GM23248 (cell line): Measurements from ENCODE around the gene NACA2. TPM values are rescaled to one million over a fixed set of nuclear protein-coding genes. Genes with fewer than 3 reads are reported as not detected.

Experiments
- DNase-seq: peaks from one replicate; pipeline ENCODE4 v3.0.0-alpha.2; 2015
- H2AFZ ChIP-seq: fragments of 200-600 bp; sonication (generic); 2 replicates; pipeline ENCODE4 v1.6.1; 2016; ENCODE audit warnings: antibody characterized with exemption
- H3F3A ChIP-seq: fragments of 200-600 bp; sonication (generic); 2 replicates; pipeline ENCODE4 v1.6.1; 2016; ENCODE audit warnings: mild to moderate bottlenecking, antibody characterized with exemption, mixed run types; ENCODE audit not compliant: insufficient read depth
- H3K27ac ChIP-seq: fragments of 200-600 bp; sonication (generic); 2 replicates; pipeline ENCODE4 v1.5.1; 2016; ENCODE audit warnings: mild to moderate bottlenecking
- H3K27me3 ChIP-seq: fragments of 200-600 bp; sonication (generic); replicated peaks from 2 replicates; pipeline ENCODE4 v1.6.1; 2016; ENCODE audit warnings: mild to moderate bottlenecking; ENCODE audit not compliant: insufficient read depth
- H3K36me3 ChIP-seq: fragments of 200-600 bp; sonication (generic); 2 replicates; pipeline ENCODE4 v1.6.1; 2016; ENCODE audit warnings: low read depth, mild to moderate bottlenecking
- H3K4me1 ChIP-seq: fragments of 200-600 bp; sonication (generic); 2 replicates; pipeline ENCODE4 v1.6.1; 2016; ENCODE audit warnings: mild to moderate bottlenecking; ENCODE audit not compliant: insufficient read depth
- H3K4me2 ChIP-seq: fragments of 200-600 bp; sonication (generic); one replicate; pipeline ENCODE4 v1.6.1; 2016; ENCODE audit warnings: mild to moderate bottlenecking; ENCODE audit not compliant: unreplicated experiment
- H3K4me3 ChIP-seq: fragments of 200-600 bp; sonication (generic); 2 replicates; pipeline ENCODE4 v1.5.1; 2016; ENCODE audit warnings: mild to moderate bottlenecking
- H3K79me2 ChIP-seq: fragments of 200-600 bp; sonication (generic); 2 replicates; pipeline ENCODE4 v1.6.1; 2016; ENCODE audit warnings: mild to moderate bottlenecking; ENCODE audit not compliant: insufficient read depth
- H3K9ac ChIP-seq: fragments of 200-600 bp; sonication (generic); 2 replicates; pipeline ENCODE4 v1.6.1; 2016; ENCODE audit warnings: mild to moderate bottlenecking
- H3K9me2 ChIP-seq: fragments of 200-600 bp; sonication (generic); 2 replicates; pipeline ENCODE4 v1.6.1; 2016; ENCODE audit warnings: mixed run types, mild to moderate bottlenecking, moderate library complexity; ENCODE audit not compliant: insufficient read depth
- H3K9me3 ChIP-seq: fragments of 200-600 bp; sonication (generic); one replicate; pipeline ENCODE4 v1.6.1; 2017; ENCODE audit warnings: low read depth
- H4K20me1 ChIP-seq: fragments of 200-600 bp; sonication (generic); 2 replicates; pipeline ENCODE4 v1.6.0; 2016; ENCODE audit not compliant: insufficient read depth
- EZH2 ChIP-seq: fragments of 200-600 bp; sonication (generic); IDR thresholded peaks from 2 replicates; pipeline ENCODE4 v1.6.1; 2018; ENCODE audit warnings: antibody characterized with exemption, mild to moderate bottlenecking; ENCODE audit not compliant: insufficient read depth, poor library complexity, severe bottlenecking
- EZH2phosphoT487 ChIP-seq: fragments of 200-600 bp; sonication (generic); IDR thresholded peaks from 2 replicates; pipeline ENCODE4 v1.6.1; 2018; ENCODE audit warnings: antibody characterized with exemption, moderate library complexity, mild to moderate bottlenecking, low read depth; ENCODE audit not compliant: insufficient read depth
- WGBS, 2 experiments: methylation state at CpG; one replicate each; pipeline ENCODE4 v1.1.6; 2015 to 2017; ENCODE audit warnings: low lambda C conversion rate in 2 of 2, low coverage in 1 of 2; ENCODE audit errors: missing lambda C conversion rate in 2 of 2; 5-methylcytosine and 5-hydroxymethylcytosine counted together
- in situ Hi-C: fragments of 300-500 bp; cut with MboI; formaldehyde crosslinking; loops from 2 replicates; pipeline ENCODE4 v1.15.0; 2020
- polyA plus RNA-seq: library from polyadenylated mRNA; unstranded; fragments of >200 nt; fragmentation: Nextera tagmentation; extraction: Ambion mirVana; gene quantifications from 2 replicates; pipeline ENCODE4 v1.2.1, GENCODE V29; 2016
- total RNA-seq: library from RNA; depleted of rRNA; stranded (reverse); fragments of >200 nt; shearing (Covaris generic); gene quantifications from 2 replicates; pipeline ENCODE4 v1.2.3, GENCODE V29; 2014

Gene NACA2
- total and polyA plus RNA-seq, 2 experiments from 2014 or later = not detected

GRCh38 chr17:61586031-61586566 lies 4.9 kb downstream of the NACA2 start:
- DNase-seq = no peak
- Histone ChIP-seq H3K4me3 (no peak overlapping the region), H4K20me1 (no peaks in the 10 kb centered on the region), H2AFZ (no peak overlapping the region), H3K36me3 (no peaks in the 10 kb centered on the region), H3K4me2 (no peak overlapping the region), H3K79me2 (no peaks in the 10 kb centered on the region), H3K27me3 (peaks cover 28% of the 10 kb centered on the region), H3K4me1 (no peaks in the 10 kb centered on the region), H3K9ac (no peak overlapping the region), H3K27ac (no peak overlapping the region), H3K9me3 (no peaks in the 10 kb centered on the region), H3K9me2 (no peaks in the 10 kb centered on the region), H3F3A (no peaks in the 10 kb centered on the region)
- WGBS, 2 experiments = 51 to 52% methylated on average over 4 of the region's 4 CpGs
- in situ Hi-C loops = no loop called here
- TF ChIP-seq EZH2 (no peak), EZH2phosphoT487 (no peak)

GRCh38 chr17:61584866-61585265 lies 6.2 kb downstream of the NACA2 start:
- Histone ChIP-seq H3F3A (no peaks in the 10 kb centered on the region), H2AFZ (no peak overlapping the region), H3K27ac (no peak overlapping the region), H3K36me3 (no peaks in the 10 kb centered on the region), H3K9me2 (no peaks in the 10 kb centered on the region), H3K4me2 (no peak overlapping the region), H3K4me1 (no peaks in the 10 kb centered on the region), H4K20me1 (no peaks in the 10 kb centered on the region), H3K4me3 (no peak overlapping the region), H3K9ac (no peak overlapping the region), H3K9me3 (no peaks in the 10 kb centered on the region), H3K27me3 (peaks cover 22% of the 10 kb centered on the region), H3K79me2 (no peaks in the 10 kb centered on the region)
- WGBS, 2 experiments = 45 to 51% methylated on average over 2 of the region's 2 CpGs
- in situ Hi-C loops = no loop called here
- no peak for TF ChIP-seq EZH2phosphoT487
- no peak for TF ChIP-seq EZH2
- DNase-seq = no peak

- Histone ChIP-seq H3K36me3 (no peaks in the 10 kb centered on the region), H2AFZ (no peak overlapping the region), H4K20me1 (no peaks in the 10 kb centered on the region), H3K4me3 (no peak overlapping the region), H3K9me2 (no peaks in the 10 kb centered on the region), H3K27me3 (peaks cover 22% of the 10 kb centered on the region), H3K4me1 (no peaks in the 10 kb centered on the region), H3K4me2 (no peak overlapping the region), H3K27ac (no peak overlapping the region), H3K9me3 (no peaks in the 10 kb centered on the region), H3K9ac (no peak overlapping the region), H3F3A (no peaks in the 10 kb centered on the region), H3K79me2 (no peaks in the 10 kb centered on the region)
- in situ Hi-C loops = no loop called here
- TF ChIP-seq EZH2 (no peak), EZH2phosphoT487 (no peak)
- WGBS, 2 experiments = 31 to 42% methylated on average over 2 of the region's 2 CpGs
- no peak for DNase-seq
These were observed 6.8 kb downstream of the NACA2 start for GRCh38 chr17:61584266-61584665.

GRCh38 chr17:61583660-61584264 lies 7.3 kb downstream of the NACA2 start:
- Histone ChIP-seq H3K9me3 (no peaks in the 10 kb centered on the region), H3K27me3 (peaks cover 20% of the 10 kb centered on the region), H3K4me1 (no peaks in the 10 kb centered on the region), H3F3A (no peaks in the 10 kb centered on the region), H3K4me2 (no peak overlapping the region), H2AFZ (no peak overlapping the region), H3K9ac (no peak overlapping the region), H4K20me1 (no peaks in the 10 kb centered on the region), H3K79me2 (no peaks in the 10 kb centered on the region), H3K27ac (no peak overlapping the region), H3K9me2 (no peaks in the 10 kb centered on the region), H3K36me3 (no peaks in the 10 kb centered on the region), H3K4me3 (no peak overlapping the region)
- TF ChIP-seq EZH2phosphoT487 = no peak
- TF ChIP-seq EZH2 = no peak
- no peak for DNase-seq
- in situ Hi-C loops = no loop called here
- WGBS, 2 experiments = 89 to 92% methylated on average over 4 of the region's 4 CpGs
